ENCODE measurements around the gene ALCAM. TPM values are rescaled to one million over a fixed set of nuclear protein-coding genes. Genes with fewer than 3 reads are reported as not detected.

ALCAM gene
- total RNA-seq, 1 experiment from 2014 or later: 104 TPM

GRCh38 chr3:105490045-105490444, 123.3 kb downstream of the ALCAM start:
- DNase-seq (ENCODE audit: low read depth): no peak

GRCh38 chr3:105493305-105493892, 126.7 kb downstream of the ALCAM start:
- DNase-seq (ENCODE audit: low read depth): no peak

GRCh38 chr3:105495021-105495420, 128.3 kb downstream of the ALCAM start:
- DNase-seq (ENCODE audit: low read depth): peak; percentile 8

GRCh38 chr3:105496343-105496742, 129.6 kb downstream of the ALCAM start:
- DNase-seq (ENCODE audit: low read depth): no peak

GRCh38 chr3:105497386-105497785, 130.7 kb downstream of the ALCAM start:
- no peak for DNase-seq (ENCODE audit: low read depth)

GRCh38 chr3:105499961-105500360, 133.3 kb downstream of the ALCAM start:
- no peak for DNase-seq (ENCODE audit: low read depth)

- no peak for DNase-seq (ENCODE audit: low read depth)
These were observed 135.6 kb downstream of the ALCAM start for GRCh38 chr3:105502333-105502732.

GRCh38 chr3:105503191-105503593, 136.5 kb downstream of the ALCAM start:
- no peak for DNase-seq (ENCODE audit: low read depth)

GRCh38 chr3:105504440-105504951, 137.8 kb downstream of the ALCAM start:
- DNase-seq (ENCODE audit: low read depth): no peak

GRCh38 chr3:105505170-105505569, 138.5 kb downstream of the ALCAM start:
- no peak for DNase-seq (ENCODE audit: low read depth)

- peak; percentile 13 for DNase-seq (ENCODE audit: low read depth)
These were observed 144.3 kb downstream of the ALCAM start for GRCh38 chr3:105511031-105511430.

GRCh38 chr3:105512061-105512460, 145.4 kb downstream of the ALCAM start:
- DNase-seq (ENCODE audit: low read depth): no peak

GRCh38 chr3:105513042-105513441, 146.3 kb downstream of the ALCAM start:
- peak; percentile 84 for DNase-seq (ENCODE audit: low read depth)

- peak; percentile 13 for DNase-seq (ENCODE audit: low read depth)
These were observed 147.2 kb downstream of the ALCAM start for GRCh38 chr3:105513886-105514285.

- no peak for DNase-seq (ENCODE audit: low read depth)
These were observed 148.7 kb downstream of the ALCAM start for GRCh38 chr3:105515372-105515771.

- DNase-seq (ENCODE audit: low read depth): peak; percentile 37
These were observed 150.3 kb downstream of the ALCAM start for GRCh38 chr3:105516972-105517371.

GRCh38 chr3:105518203-105518602, 151.5 kb downstream of the ALCAM start:
- no peak for DNase-seq (ENCODE audit: low read depth)

GRCh38 chr3:105518806-105519418, 152.2 kb downstream of the ALCAM start:
- DNase-seq (ENCODE audit: low read depth): peak; percentile 66

GRCh38 chr3:105521770-105522169, 155.1 kb downstream of the ALCAM start:
- DNase-seq (ENCODE audit: low read depth): no peak

- no peak for DNase-seq (ENCODE audit: low read depth)
These were observed 156.8 kb downstream of the ALCAM start for GRCh38 chr3:105523501-105523900.

- no peak for DNase-seq (ENCODE audit: low read depth)
These were observed 158.8 kb downstream of the ALCAM start for GRCh38 chr3:105525531-105525930.

GRCh38 chr3:105526360-105527111, 159.8 kb downstream of the ALCAM start:
- DNase-seq (ENCODE audit: low read depth): peak; percentile 19

GRCh38 chr3:105527535-105527934, 160.8 kb downstream of the ALCAM start:
- no peak for DNase-seq (ENCODE audit: low read depth)

All from RPMI7951 (cell line).